SK-N-SH (cell line): ENCODE results near the gene AFAP1L2.

Experiments used
- CTCF ChIP-seq: fragments of 200-600 bp; sonication (generic); IDR thresholded peaks from 2 replicates; pipeline ENCODE4 v1.6.1; 2017; ENCODE audit warnings: antibody characterized with exemption, mild to moderate bottlenecking, moderate library complexity
- GABPA ChIP-seq: IDR thresholded peaks from 2 replicates; pipeline ENCODE4 v1.4.0; 2012; ENCODE audit warnings: low read depth, mild to moderate bottlenecking
- IRF3 ChIP-seq: fragments of 150-350 bp; IDR thresholded peaks from 2 replicates; pipeline ENCODE4 v1.6.1; 2016; ENCODE audit warnings: mild to moderate bottlenecking, low read depth, low read length
- POLR2AphosphoS5 ChIP-seq: IDR thresholded peaks from 2 replicates; pipeline ENCODE4 v1.6.1; 2012; ENCODE audit warnings: low read depth, low read length
- RAD21 ChIP-seq: IDR thresholded peaks from 2 replicates; pipeline ENCODE4 v1.6.1; 2012; ENCODE audit warnings: mild to moderate bottlenecking, low read length

- TF ChIP-seq POLR2AphosphoS5 = no peak
- no peak for TF ChIP-seq IRF3
- no peak for TF ChIP-seq CTCF
- no peak for TF ChIP-seq GABPA
- no peak for TF ChIP-seq RAD21
Observed at GRCh38 chr10:114288424-114289095, 115.7 kb downstream of the AFAP1L2 start.
